Measurements from ENCODE around the gene ATP9A. TPM values are rescaled to one million over a fixed set of nuclear protein-coding genes. Genes with fewer than 3 reads are reported as not detected.
A peak's percentile ranks its signal among the peaks of the same experiment; 100 is the strongest.

Gene ATP9A
- total RNA-seq, 1 donor from 2014 or later: 18.2 TPM

GRCh38 chr20:51616060-51616459, 152.1 kb downstream of the ATP9A start:
- no peak overlapping the region for H3K27ac Mint-ChIP-seq

GRCh38 chr20:51614687-51615086, 153.5 kb downstream of the ATP9A start:
- H3K79me2 ChIP-seq (ENCODE audit: low read depth): no peaks in the 10 kb centered on the region
- Mint-ChIP-seq H3K9me3 (no peaks in the 10 kb centered on the region), H3K4me1 (no peaks in the 10 kb centered on the region), H3K4me3 (no peak overlapping the region), H3K36me3 (peaks cover 2% of the 10 kb centered on the region), H3K27me3 (ENCODE audit: insufficient read depth, low read depth) (peaks cover 4% of the 10 kb centered on the region), H3K27ac (no peak overlapping the region)
- no peak overlapping the region for H3K9ac ChIP-seq
- H3K27ac ChIP-seq: no peak overlapping the region
- peaks cover 6% of the 10 kb centered on the region for H4K20me1 ChIP-seq (ENCODE audit: low read depth)
- DNase-seq (ENCODE audit: low spot score): no peak
- H3K9me3 ChIP-seq (ENCODE audit: low read depth): no peaks in the 10 kb centered on the region
- no peaks in the 10 kb centered on the region for H3K4me1 ChIP-seq
- TF ChIP-seq EZH2phosphoT487 (IDR thresholded peaks at IDR 0.05) (no peak), EZH2 (IDR thresholded peaks at IDR 0.05) (no peak)
- TF ChIP-seq, protein P1, sequence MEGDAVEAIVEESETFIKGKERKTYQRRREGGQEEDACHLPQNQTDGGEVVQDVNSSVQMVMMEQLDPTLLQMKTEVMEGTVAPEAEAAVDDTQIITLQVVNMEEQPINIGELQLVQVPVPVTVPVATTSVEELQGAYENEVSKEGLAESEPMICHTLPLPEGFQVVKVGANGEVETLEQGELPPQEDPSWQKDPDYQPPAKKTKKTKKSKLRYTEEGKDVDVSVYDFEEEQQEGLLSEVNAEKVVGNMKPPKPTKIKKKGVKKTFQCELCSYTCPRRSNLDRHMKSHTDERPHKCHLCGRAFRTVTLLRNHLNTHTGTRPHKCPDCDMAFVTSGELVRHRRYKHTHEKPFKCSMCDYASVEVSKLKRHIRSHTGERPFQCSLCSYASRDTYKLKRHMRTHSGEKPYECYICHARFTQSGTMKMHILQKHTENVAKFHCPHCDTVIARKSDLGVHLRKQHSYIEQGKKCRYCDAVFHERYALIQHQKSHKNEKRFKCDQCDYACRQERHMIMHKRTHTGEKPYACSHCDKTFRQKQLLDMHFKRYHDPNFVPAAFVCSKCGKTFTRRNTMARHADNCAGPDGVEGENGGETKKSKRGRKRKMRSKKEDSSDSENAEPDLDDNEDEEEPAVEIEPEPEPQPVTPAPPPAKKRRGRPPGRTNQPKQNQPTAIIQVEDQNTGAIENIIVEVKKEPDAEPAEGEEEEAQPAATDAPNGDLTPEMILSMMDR (IDR thresholded peaks at IDR 0.05): no peak
- H3K4me2 ChIP-seq: no peak overlapping the region
- no peaks in the 10 kb centered on the region for H3K27me3 ChIP-seq
- H3F3A ChIP-seq (ENCODE audit: low read depth): no peaks in the 10 kb centered on the region
- no peak overlapping the region for H2AFZ ChIP-seq (replicated peaks)
- H3K4me3 ChIP-seq: no peak overlapping the region
- H3K36me3 ChIP-seq: no peaks in the 10 kb centered on the region

More at GRCh38 chr20:51616060-51616459, 152.1 kb downstream of the ATP9A start:
- Histone ChIP-seq H3K36me3 (no peaks in the 10 kb centered on the region), H3F3A (ENCODE audit: low read depth) (no peaks in the 10 kb centered on the region), H3K9me3 (ENCODE audit: low read depth) (no peaks in the 10 kb centered on the region), H3K27ac (no peak overlapping the region), H3K4me2 (no peak overlapping the region), H3K27me3 (no peaks in the 10 kb centered on the region), H3K4me3 (no peak overlapping the region), H4K20me1 (ENCODE audit: low read depth) (peaks cover 3% of the 10 kb centered on the region), H3K79me2 (ENCODE audit: low read depth) (no peaks in the 10 kb centered on the region), H2AFZ (replicated peaks) (no peak overlapping the region), H3K4me1 (no peaks in the 10 kb centered on the region), H3K9ac (no peak overlapping the region)
- H3K36me3 Mint-ChIP-seq: peaks cover 2% of the 10 kb centered on the region
- peaks cover 2% of the 10 kb centered on the region for H3K4me1 Mint-ChIP-seq
- no peaks in the 10 kb centered on the region for H3K9me3 Mint-ChIP-seq
- no peak overlapping the region for H3K4me3 Mint-ChIP-seq
- H3K27me3 Mint-ChIP-seq (ENCODE audit: insufficient read depth, low read depth): peaks cover 3% of the 10 kb centered on the region
- peak; percentile 31 for DNase-seq (ENCODE audit: low spot score)
- TF ChIP-seq EZH2 (IDR thresholded peaks at IDR 0.05): no peak
- TF ChIP-seq, protein P1 (IDR thresholded peaks at IDR 0.05): peak; percentile 39
- no peak for TF ChIP-seq EZH2phosphoT487 (IDR thresholded peaks at IDR 0.05)

- no peaks in the 10 kb centered on the region for H3K4me1 Mint-ChIP-seq
These were observed 154.6 kb downstream of the ATP9A start for GRCh38 chr20:51613580-51613979.

DNA sequence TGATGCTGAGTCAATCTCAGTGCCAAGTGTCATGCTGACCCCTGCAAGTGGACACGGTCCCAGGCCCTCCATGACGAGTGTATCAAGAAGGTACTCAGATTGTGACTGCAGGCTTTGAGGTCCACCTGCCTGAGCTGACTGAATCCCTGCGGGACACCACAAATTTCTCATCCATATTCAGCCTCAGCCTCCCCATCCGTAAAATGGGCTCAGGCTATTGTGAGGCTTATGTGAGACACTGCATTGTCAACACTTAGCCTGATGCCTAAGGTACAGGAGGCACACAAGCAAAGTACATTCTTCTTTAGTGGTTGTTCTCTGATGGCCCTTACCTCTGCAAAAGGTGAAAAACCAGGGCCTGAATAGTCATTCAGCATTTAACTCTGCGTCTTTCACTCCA, 155.3 kb downstream of the ATP9A start:
- Mint-ChIP-seq H3K36me3 (peaks cover 6% of the 10 kb centered on the region), H3K4me3 (no peak overlapping the region), H3K4me1 (no peaks in the 10 kb centered on the region), H3K27me3 (ENCODE audit: insufficient read depth, low read depth) (peaks cover 2% of the 10 kb centered on the region), H3K27ac (no peak overlapping the region), H3K9me3 (no peaks in the 10 kb centered on the region)
- Histone ChIP-seq H3K9ac (no peak overlapping the region), H3F3A (ENCODE audit: low read depth) (no peaks in the 10 kb centered on the region), H3K4me1 (no peaks in the 10 kb centered on the region), H2AFZ (replicated peaks) (no peak overlapping the region), H3K4me2 (no peak overlapping the region), H3K79me2 (ENCODE audit: low read depth) (no peaks in the 10 kb centered on the region), H4K20me1 (ENCODE audit: low read depth) (peaks cover 6% of the 10 kb centered on the region), H3K27ac (no peak overlapping the region), H3K9me3 (ENCODE audit: low read depth) (no peaks in the 10 kb centered on the region), H3K27me3 (no peaks in the 10 kb centered on the region), H3K4me3 (no peak overlapping the region), H3K36me3 (no peaks in the 10 kb centered on the region)
- no peak for DNase-seq (ENCODE audit: low spot score)
- TF ChIP-seq, protein P1 (IDR thresholded peaks at IDR 0.05): no peak
- TF ChIP-seq EZH2 (IDR thresholded peaks at IDR 0.05) (no peak), EZH2phosphoT487 (IDR thresholded peaks at IDR 0.05) (no peak)

More at GRCh38 chr20:51613580-51613979, 154.6 kb downstream of the ATP9A start:
- H3K27me3 Mint-ChIP-seq (ENCODE audit: insufficient read depth, low read depth): peaks cover 4% of the 10 kb centered on the region
- H3K4me3 ChIP-seq: no peak overlapping the region
- DNase-seq (ENCODE audit: low spot score): no peak
- no peaks in the 10 kb centered on the region for H3K9me3 Mint-ChIP-seq
- H3F3A ChIP-seq (ENCODE audit: low read depth): no peaks in the 10 kb centered on the region
- no peaks in the 10 kb centered on the region for H3K36me3 ChIP-seq
- no peak overlapping the region for H3K27ac ChIP-seq
- no peaks in the 10 kb centered on the region for H3K9me3 ChIP-seq (ENCODE audit: low read depth)
- no peak overlapping the region for H3K27ac Mint-ChIP-seq
- H3K4me2 ChIP-seq: no peak overlapping the region
- no peak overlapping the region for H2AFZ ChIP-seq (replicated peaks)
- no peak for TF ChIP-seq EZH2phosphoT487 (IDR thresholded peaks at IDR 0.05)
- H3K36me3 Mint-ChIP-seq: peaks cover 5% of the 10 kb centered on the region
- H3K79me2 ChIP-seq (ENCODE audit: low read depth): no peaks in the 10 kb centered on the region
- peaks cover 6% of the 10 kb centered on the region for H4K20me1 ChIP-seq (ENCODE audit: low read depth)
- no peaks in the 10 kb centered on the region for H3K27me3 ChIP-seq
- no peaks in the 10 kb centered on the region for H3K4me1 ChIP-seq
- no peak overlapping the region for H3K9ac ChIP-seq
- H3K4me3 Mint-ChIP-seq: no peak overlapping the region

Data from neural progenitor cell (in vitro differentiated cells).